ENCODE measurements around the gene SLC10A3. TPM values are rescaled to one million over a fixed set of nuclear protein-coding genes. Genes with fewer than 3 reads are reported as not detected.

SLC10A3 gene
- total and polyA plus RNA-seq, 2 donors (not counting 1 experiment from before 2014, with no cell fraction given): 17.9 to 36.9 TPM

GRCh38 chrX:154489182-154489581 is 1.2 kb downstream of the SLC10A3 start:
- H3K79me2 ChIP-seq (ENCODE audit: control insufficient read depth, insufficient read depth, low read length): peaks cover 14% of the 10 kb centered on the region
- H3K36me3 ChIP-seq (replicated peaks in 1 of 2; ENCODE audit: control extremely low read depth in 1 of 2, control insufficient read depth in 1 of 2, extremely low read depth in 1 of 2, insufficient read depth in 2 of 2, low read length in 1 of 2): peaks cover 0 to 9% of the 10 kb centered on the region in 2 experiments
- Mint-ChIP-seq H3K27me3 (no peaks in the 10 kb centered on the region), H3K4me3 (peak overlapping the region; percentile 89), H3K4me1 (peaks cover 17% of the 10 kb centered on the region), H3K9me3 (ENCODE audit: insufficient read depth) (no peaks in the 10 kb centered on the region), H3K27ac (peak overlapping the region; percentile 89)
- H3K4me1 ChIP-seq (ENCODE audit: control insufficient read depth in 2 of 2, insufficient read depth in 2 of 2, low read length in 2 of 2): peaks cover 5 to 42% of the 10 kb centered on the region in 2 donors
- no peaks in the 10 kb centered on the region for H3K9me3 ChIP-seq (ENCODE audit: control extremely low read depth in 1 of 3, control insufficient read depth in 2 of 3, insufficient read depth in 1 of 3, low read length in 2 of 3)
- intact Hi-C loops (cut with micrococcal nuclease): no loop called here
- peak overlapping the region; percentile 80 for H3K4me2 ChIP-seq (replicated peaks; ENCODE audit: low read depth, low read length, poor library complexity, severe bottlenecking)
- DNase-seq: no peak
- ATAC-seq (ENCODE audit: low read depth): no peak
- no peak overlapping the region for H3K9ac ChIP-seq (ENCODE audit: low read length)
- CTCF ChIA-PET: interaction anchor here (1.0 to 1.9 kb wide), 4 partner anchors 9 to 90 kb away, joined by 3 to 8 read pairs (median 5); partner anchors contain the start of genes PLXNA3 and TAFAZZIN
- H3K27ac ChIP-seq (ENCODE audit: low read length in 2 of 2): no peak overlapping the region
- no peaks in the 10 kb centered on the region for H4K20me1 ChIP-seq (ENCODE audit: control insufficient read depth, insufficient read depth, low read length, poor library complexity, severe bottlenecking)
- H3K4me3 ChIP-seq (ENCODE audit: control extremely low read depth in 1 of 5, extremely low read depth in 1 of 5, insufficient read depth in 1 of 5, low read depth in 2 of 5, low read length in 4 of 5): no peak overlapping the region
- POLR2A ChIA-PET: interaction anchor here (0.5 to 1.8 kb wide), 4 partner anchors 11 to 594 kb away, joined by 5 to 11 read pairs (median 6); partner anchors contain the start of gene RPL10
- no CpG with 5 or more reads among the region's 4 CpGs for WGBS (ENCODE audit: insufficient coverage)
- TF ChIP-seq EZH2 (IDR thresholded peaks at IDR 0.05; ENCODE audit: borderline replicate concordance, insufficient read depth, low read depth, low read length, poor library complexity, severe bottlenecking): no peak
- TF ChIP-seq CTCF (IDR thresholded peaks at IDR 0.05): no peak
- no peak overlapping the region for H2AFZ ChIP-seq (ENCODE audit: insufficient read depth, low read depth, low read length, poor library complexity, severe bottlenecking)
- no peaks in the 10 kb centered on the region for H3K27me3 ChIP-seq (replicated peaks in 1 of 4; ENCODE audit: control extremely low read depth in 1 of 4, control insufficient read depth in 3 of 4, insufficient read depth in 4 of 4, low read length in 3 of 4)

- Histone ChIP-seq H3K4me1 (ENCODE audit: control insufficient read depth in 2 of 2, insufficient read depth in 2 of 2, low read length in 2 of 2) (peaks cover 5 to 42% of the 10 kb centered on the region in 2 donors), H3K27ac (ENCODE audit: low read length in 2 of 2) (no peak overlapping the region), H3K36me3 (replicated peaks in 1 of 2; ENCODE audit: control extremely low read depth in 1 of 2, control insufficient read depth in 1 of 2, extremely low read depth in 1 of 2, insufficient read depth in 2 of 2, low read length in 1 of 2) (peaks cover 0 to 11% of the 10 kb centered on the region in 2 experiments), H3K4me2 (replicated peaks; ENCODE audit: low read depth, low read length, poor library complexity, severe bottlenecking) (no peak overlapping the region), H3K9ac (ENCODE audit: low read length) (no peak overlapping the region), H3K27me3 (replicated peaks in 1 of 4; ENCODE audit: control extremely low read depth in 1 of 4, control insufficient read depth in 3 of 4, insufficient read depth in 4 of 4, low read length in 3 of 4) (no peaks in the 10 kb centered on the region), H4K20me1 (ENCODE audit: control insufficient read depth, insufficient read depth, low read length, poor library complexity, severe bottlenecking) (no peaks in the 10 kb centered on the region), H3K79me2 (ENCODE audit: control insufficient read depth, insufficient read depth, low read length) (peaks cover 20% of the 10 kb centered on the region), H3K4me3 (ENCODE audit: control extremely low read depth in 1 of 5, extremely low read depth in 1 of 5, insufficient read depth in 1 of 5, low read depth in 2 of 5, low read length in 4 of 5) (no peak overlapping the region), H2AFZ (ENCODE audit: insufficient read depth, low read depth, low read length, poor library complexity, severe bottlenecking) (no peak overlapping the region), H3K9me3 (ENCODE audit: control extremely low read depth in 1 of 3, control insufficient read depth in 2 of 3, insufficient read depth in 1 of 3, low read length in 2 of 3) (no peaks in the 10 kb centered on the region)
- intact Hi-C loops (cut with micrococcal nuclease): no loop called here
- Mint-ChIP-seq H3K27ac (no peak overlapping the region), H3K27me3 (no peaks in the 10 kb centered on the region), H3K9me3 (ENCODE audit: insufficient read depth) (no peaks in the 10 kb centered on the region), H3K4me3 (peak overlapping the region; percentile 5), H3K4me1 (peaks cover 17% of the 10 kb centered on the region)
- no peak for ATAC-seq (ENCODE audit: low read depth)
- no peak for DNase-seq
- ChIA-PET POLR2A (interaction anchor here (1.3 to 1.6 kb wide), 2 partner anchors 10 to 90 kb away, joined by 5 to 10 read pairs; partner anchors contain the start of gene RPL10), CTCF (interaction anchor here (1.3 to 1.9 kb wide), 3 partner anchors 9 to 115 kb away, joined by 3 to 8 read pairs (median 5); partner anchors contain the start of gene PLXNA3)
- TF ChIP-seq EZH2 (IDR thresholded peaks at IDR 0.05; ENCODE audit: borderline replicate concordance, insufficient read depth, low read depth, low read length, poor library complexity, severe bottlenecking) (no peak), CTCF (IDR thresholded peaks at IDR 0.05) (no peak)
- 99% methylated on average over 11 of the region's 20 CpGs for WGBS (ENCODE audit: insufficient coverage)
These were observed 1.9 kb downstream of the SLC10A3 start for GRCh38 chrX:154488336-154489075.

All from B cell (primary cell).